ENCODE results near the gene HENMT1.

DNA sequence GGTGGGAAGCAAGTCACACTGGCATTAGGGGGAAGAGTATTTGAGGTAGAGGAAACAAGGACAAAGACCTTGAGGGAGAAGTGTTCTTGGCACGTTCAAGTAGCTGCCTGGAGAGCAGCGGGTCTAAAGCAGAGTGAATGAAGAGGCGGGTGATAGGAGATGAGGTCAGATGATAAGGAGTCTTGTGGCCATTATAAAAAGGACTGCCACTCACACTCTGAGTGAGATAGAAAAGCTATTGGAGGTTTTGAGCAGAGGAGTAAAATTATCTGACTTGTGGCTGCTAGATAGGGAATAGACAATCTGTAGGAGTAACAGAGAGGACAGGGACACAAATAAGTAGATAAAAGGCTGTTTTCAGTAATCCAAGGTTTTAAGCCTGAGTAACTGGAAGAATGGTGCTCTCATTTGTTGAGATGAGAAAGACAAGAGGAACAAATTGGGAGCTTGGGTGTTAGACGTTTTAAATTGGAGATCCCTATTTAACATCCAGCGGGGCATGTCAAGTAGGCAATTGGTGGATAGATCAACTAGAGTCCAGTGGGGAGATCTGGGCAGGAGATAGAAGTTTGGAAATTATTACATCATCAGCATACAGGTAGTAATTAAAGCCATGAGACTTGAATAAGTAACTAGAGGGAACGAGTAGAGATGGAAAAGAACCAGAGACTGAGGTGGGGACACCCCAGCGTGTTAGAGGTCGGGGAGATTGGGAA lies 43.7 kb downstream of the HENMT1 start:
- TF ChIP-seq MAX (IDR thresholded peaks at IDR 0.05) (no peak), CEBPB (IDR thresholded peaks at IDR 0.05) (no peak), KDM1A (IDR thresholded peaks at IDR 0.05; ENCODE audit: low read depth) (no peak), SMC3 (IDR thresholded peaks at IDR 0.05) (no peak), MYC (IDR thresholded peaks at IDR 0.05; ENCODE audit: borderline replicate concordance, low read length) (no peak), RFX5 (IDR thresholded peaks at IDR 0.05) (no peak), JUN (IDR thresholded peaks at IDR 0.05) (no peak), RCOR1 (IDR thresholded peaks at IDR 0.05; ENCODE audit: low read depth, low read length) (no peak)
- TF ChIP-seq, protein P1, sequence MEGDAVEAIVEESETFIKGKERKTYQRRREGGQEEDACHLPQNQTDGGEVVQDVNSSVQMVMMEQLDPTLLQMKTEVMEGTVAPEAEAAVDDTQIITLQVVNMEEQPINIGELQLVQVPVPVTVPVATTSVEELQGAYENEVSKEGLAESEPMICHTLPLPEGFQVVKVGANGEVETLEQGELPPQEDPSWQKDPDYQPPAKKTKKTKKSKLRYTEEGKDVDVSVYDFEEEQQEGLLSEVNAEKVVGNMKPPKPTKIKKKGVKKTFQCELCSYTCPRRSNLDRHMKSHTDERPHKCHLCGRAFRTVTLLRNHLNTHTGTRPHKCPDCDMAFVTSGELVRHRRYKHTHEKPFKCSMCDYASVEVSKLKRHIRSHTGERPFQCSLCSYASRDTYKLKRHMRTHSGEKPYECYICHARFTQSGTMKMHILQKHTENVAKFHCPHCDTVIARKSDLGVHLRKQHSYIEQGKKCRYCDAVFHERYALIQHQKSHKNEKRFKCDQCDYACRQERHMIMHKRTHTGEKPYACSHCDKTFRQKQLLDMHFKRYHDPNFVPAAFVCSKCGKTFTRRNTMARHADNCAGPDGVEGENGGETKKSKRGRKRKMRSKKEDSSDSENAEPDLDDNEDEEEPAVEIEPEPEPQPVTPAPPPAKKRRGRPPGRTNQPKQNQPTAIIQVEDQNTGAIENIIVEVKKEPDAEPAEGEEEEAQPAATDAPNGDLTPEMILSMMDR (IDR thresholded peaks at IDR 0.05) = no peak
- TF ChIP-seq, protein P2, sequence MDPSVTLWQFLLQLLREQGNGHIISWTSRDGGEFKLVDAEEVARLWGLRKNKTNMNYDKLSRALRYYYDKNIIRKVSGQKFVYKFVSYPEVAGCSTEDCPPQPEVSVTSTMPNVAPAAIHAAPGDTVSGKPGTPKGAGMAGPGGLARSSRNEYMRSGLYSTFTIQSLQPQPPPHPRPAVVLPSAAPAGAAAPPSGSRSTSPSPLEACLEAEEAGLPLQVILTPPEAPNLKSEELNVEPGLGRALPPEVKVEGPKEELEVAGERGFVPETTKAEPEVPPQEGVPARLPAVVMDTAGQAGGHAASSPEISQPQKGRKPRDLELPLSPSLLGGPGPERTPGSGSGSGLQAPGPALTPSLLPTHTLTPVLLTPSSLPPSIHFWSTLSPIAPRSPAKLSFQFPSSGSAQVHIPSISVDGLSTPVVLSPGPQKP (IDR thresholded peaks at IDR 0.05; ENCODE audit: low read depth, low read length) = no peak
